GM18511 (cell line): ENCODE data around the gene C19orf81.

Experiments used
- ATAC-seq: cut with Tn5 transposase; IDR thresholded peaks from one replicate; pipeline ENCODE4 v1.9.1; 2021; ENCODE audit warnings: mild to moderate bottlenecking, moderate library complexity; ENCODE audit not compliant: unreplicated experiment

Gene C19orf81

DNA sequence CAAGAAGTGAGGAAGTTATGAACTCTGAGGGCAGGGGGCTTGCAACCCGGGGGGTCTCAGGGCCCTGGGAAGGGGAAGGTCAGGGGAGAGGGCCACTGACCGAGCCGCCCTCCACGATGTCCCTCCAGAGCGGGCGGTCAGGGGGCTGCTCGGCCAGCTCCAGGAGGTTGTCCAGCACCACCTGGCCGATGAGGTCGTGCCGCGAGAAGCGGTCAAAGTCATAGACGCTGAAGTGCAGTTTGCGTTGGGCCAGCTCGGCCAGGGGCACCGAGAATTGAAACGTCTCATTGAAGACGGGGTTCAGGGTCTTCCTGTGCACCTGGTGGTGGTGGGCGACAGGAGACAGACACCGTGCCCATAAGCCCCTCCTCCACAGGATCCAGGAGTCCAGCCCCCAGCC, 20.1 kb upstream of the C19orf81 start:
- ATAC-seq, result no peak

DNA sequence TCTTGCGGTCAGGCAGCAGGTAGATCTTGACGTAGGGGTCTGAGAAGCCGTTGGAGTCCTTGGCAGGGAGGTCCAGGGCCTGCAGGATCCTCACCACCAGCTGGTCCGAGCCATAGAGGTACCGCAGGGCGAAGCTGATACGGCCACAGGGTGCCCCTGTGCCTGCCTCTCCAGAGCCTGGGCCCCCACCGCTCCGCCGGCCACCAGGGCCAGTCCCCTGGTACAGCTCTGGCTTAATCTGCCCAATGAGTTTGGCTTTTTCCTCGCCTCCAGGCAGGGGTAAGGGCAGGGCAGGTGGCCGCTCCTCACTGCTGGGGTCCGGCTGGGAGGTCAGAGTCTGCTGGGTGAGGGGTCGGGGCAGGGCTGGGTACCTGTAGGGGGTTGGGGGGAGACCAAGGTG, 19.4 kb upstream of the C19orf81 start:
- no peak for ATAC-seq

DNA sequence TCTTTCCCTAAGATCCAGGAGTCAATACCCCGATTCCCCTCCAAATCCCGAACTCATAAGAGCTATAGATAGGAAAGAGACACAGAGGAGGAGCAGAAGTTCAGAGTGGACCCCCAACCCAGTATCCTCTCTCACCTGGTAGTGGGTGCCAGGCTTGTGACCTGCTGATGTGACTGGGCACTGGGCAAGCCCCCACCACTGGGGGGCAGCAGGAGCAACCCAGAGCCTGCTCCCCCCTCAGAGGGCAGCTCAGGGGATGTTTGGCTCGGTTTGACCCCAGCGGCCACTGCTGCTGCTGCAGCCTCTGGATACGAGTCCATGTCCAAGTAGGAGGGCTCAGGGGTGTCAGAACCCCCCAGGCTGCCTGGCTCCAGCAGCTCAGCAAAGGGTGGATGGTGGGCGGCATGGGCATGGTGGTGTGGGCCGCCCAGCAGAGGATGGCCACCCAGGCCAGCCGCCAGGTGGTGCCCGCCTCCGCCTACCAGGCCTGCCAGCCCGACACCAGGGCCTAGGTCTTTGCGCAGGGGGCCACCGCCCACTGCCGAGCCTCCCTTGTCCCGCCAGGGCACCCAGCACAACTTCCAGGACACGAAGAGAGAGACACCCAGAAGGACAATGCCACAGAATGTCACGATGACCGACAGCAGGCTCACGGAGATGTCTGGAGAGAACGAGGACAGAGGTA, 17.0 kb upstream of the C19orf81 start:
- ATAC-seq, result no peak

DNA sequence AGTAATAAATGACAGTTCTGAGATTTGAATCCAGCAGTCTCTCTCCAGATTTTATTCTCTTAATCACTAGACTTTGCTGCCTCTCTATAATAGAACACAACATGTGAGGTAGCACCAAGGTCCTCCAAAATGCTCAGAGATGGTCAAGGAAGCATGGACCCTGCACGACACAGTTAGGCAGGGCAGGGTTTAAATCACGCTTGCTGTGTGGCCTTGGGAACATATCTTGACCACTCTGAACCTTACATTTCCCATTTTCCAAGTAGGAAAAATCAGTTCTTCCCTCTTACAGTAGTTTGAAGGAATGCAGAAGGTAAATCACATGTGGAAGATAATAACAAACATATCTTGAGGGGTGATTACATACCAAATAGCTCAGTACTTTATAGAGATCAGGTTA, 15.9 kb upstream of the C19orf81 start:
- no peak for ATAC-seq

DNA sequence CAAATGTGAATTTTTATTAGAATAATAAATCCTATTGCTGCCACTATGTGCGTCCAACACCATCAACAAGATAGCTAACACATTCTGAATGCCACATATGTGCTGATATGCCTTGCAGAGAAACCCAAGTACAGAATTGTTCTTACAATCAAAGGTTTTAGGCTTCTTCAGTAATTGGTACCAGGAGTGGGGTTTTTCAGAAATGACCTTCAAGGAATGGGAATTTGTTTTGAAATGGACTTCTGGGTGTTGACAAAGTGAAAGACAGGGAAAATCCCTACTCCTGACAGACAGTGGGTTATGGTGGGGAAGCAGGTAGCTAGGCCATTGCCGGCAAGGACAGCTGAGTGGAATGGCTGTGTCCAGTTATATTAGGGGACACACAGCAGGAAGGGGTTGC, 15.3 kb upstream of the C19orf81 start:
- ATAC-seq, result no peak

DNA sequence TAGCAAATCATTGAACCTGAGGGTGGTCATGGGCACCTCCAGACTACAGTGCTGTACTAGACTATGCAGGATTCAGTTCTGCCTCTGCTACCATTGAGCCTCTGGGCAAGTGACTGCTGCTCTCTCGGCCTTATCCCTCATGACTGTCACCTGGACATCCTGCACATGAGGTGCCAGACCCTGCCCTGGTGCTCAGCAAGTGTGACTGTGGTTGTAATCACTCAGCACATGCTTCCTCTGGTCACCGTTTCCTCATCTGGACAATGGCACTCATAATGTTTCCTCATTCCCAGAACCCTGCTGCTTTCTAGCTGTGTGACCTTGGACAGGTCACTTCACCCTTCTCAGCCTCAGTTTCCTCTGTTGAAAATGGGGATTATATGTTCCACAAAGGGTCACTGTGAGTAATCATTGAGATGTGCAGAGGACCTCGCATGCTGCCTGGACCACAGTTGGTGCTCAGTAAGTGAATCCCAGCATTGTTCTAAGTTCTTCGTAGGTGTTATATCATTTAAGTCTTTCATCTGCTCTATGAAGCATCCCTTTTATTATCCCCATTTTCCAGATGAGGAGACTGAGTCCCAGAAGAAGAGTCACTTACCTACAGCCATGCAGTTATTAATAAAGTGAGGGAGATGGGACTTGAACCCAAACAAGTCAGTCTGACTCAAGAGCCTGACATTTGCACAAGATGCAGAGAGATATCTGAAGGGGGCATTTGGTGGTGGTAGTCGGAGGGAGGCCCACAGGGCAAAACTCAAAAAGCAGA, 12.7 kb upstream of the C19orf81 start:
- ATAC-seq, result no peak

DNA sequence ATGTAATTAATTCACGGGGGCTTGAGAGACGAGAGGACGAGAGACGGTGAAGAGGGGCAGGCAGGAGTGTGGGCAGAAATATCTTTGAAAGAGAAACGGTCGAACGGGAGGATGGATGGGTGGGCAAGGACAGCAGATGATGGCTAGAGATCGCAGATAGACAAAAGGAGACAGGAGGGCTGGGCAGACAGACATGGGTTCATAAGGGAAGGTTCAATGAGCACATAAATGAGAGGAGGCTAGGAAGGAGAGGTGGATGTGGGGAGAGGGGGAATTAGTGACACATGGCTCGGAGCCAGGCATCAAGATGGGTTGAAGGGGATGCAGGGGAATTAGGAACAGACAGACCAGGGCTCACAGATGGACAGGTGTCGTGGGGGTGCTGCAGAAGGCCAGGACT, 10.6 kb upstream of the C19orf81 start:
- ATAC-seq, result no peak

DNA sequence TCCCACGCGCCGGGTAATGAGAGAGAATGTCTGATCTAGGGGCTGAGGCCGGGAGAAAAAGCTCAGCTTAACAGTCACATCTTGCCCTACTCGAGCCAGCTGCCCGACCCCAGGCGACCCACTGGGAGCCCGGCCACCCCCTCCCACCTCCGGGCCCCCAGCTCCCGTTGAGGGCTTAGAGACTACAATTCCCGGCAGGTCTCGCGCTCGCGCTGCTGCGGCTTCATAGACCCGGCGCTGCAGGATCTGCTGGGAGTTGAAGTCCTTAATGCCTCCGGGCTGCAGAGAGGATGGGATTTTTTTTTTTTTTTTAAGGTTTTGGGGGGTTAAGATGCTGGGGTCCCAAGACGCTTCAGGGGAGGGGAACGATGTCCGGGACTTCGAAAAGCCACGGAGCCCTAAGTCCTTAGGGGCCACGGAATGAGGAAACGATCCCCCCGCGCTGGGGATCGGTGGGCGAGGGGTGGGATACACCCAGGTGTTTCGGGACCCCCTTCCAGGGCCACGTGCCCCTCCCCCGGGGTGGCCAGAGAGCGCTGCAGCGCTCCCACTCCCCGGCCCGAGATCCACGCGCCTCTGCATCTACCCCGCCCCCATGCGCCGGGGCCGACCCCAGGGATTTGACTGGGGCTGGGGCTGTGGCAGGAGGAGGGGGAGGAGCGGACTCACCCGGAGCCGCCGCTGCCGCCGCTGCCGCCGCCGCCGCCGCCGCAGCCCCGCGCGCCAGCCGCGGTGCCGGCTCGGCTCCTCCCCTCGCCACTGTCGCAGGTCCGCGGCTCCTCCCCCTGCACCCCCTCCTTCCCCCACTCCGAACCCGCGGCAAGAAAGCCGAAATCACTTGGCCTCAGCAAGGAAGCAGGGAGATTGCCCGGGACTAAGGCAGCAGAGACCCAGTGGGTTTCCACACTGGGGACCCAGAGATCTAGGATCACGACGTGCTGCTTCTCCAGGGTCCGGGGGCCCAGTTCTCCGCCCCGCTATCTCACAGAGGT, 9.8 kb upstream of the C19orf81 start, which contains the start of gene SYT3:
TSS of gene SYT3 (minus strand) at position 761 of the 992 bp plus-strand sequence. CDS start 2,470 bp downstream, outside the sequence.
- no peak for ATAC-seq

DNA sequence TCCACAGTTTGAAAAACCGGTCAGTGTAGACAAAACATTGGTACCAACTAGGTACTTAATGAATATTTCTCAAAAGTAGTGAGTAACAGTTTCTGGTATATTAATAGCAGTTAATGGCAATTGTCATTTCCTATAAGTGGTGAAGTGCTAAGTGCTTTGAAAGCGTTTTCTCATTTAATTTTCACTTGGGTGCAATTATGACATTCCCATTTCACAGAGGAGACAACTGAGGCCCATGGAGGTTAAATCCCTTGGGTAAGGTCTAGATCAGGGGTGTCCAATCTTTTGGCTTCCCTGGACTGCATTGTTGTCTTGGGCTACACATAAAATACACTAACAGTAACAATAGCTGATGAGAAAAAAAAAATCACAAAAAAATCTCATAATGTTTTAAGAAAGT, 8.9 kb upstream of the C19orf81 start:
- ATAC-seq, result no peak

DNA sequence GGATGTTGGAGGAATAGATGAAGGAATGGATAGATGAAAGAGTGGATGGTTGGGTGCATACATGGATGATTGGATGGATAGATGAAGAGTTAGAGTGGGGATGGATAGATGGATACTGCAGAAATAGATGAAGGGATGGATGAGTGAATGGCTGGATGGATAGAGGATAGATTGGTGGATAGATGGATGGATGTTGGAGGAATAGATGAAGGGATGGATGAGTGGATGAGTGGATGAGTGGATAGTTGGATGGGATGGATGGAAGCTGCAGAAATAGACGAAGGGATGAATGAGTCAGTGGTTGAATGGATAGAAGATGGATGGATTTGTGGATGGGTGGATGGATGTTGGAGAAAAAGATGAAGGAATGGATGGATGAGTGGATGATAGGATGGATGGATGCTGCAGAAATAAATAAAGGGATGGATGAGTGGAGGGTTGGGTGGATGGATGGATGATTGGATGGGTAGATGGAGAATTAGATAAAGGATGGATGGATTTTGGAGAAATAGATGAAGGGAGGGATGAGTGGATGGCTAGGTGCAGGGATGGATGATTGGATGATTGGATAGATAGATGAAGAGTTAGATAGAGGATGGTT, 4.8 kb upstream of the C19orf81 start:
- no peak for ATAC-seq

DNA sequence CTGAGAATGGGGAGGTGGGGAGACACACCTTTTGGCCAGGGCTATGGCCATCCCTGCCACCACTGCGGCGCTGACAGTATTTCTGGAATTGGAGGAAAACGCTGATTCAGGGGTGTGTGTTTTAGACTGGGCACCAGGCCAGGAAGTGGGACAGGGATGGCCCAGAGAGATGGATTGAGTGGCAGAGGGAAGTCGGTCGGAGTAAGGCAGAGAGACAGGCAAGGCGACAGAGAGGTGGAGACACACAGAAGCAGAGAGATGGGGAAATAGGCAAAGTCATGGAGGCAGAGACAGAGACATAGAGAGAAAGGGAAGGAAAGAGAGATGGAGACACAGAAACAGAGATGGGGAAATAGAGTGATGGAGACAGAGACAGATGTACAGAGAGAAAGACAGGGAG, 4.1 kb upstream of the C19orf81 start:
- no peak for ATAC-seq

DNA sequence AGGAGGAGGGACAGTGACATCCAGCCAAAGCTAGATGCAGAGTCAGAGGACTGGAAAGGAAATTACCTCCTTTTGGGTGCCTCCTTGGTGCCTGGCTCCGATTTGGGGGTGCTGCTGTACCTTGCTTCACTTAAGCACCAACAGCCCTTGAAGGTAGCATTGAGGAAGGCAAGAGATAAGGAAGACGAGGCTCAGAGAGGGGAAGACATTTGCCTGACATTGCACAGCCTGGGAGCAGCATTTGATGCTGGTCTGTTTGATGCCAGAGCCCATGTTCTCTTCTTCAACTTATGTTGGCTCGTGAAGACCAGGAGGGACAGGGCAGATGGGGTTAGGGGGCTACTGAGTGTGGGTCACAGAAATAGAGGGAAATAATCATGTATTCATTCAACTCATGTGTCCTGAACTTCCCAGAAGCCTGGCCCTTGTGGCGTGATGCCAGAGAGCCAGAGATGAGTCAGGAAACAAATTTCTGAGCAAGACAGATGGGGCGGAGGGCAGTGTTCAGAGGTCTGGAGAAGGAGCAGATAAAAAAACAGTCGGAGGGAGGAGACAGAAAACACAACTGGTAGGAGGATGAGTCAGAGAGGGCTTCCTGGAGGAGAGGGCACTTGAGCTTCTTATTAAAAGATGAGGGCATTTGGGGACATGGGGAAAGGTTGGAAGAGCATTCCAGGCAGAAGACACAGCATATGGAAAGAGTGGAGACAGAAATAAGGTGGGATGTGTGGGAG, 3.0 kb upstream of the C19orf81 start:
- no peak for ATAC-seq

DNA sequence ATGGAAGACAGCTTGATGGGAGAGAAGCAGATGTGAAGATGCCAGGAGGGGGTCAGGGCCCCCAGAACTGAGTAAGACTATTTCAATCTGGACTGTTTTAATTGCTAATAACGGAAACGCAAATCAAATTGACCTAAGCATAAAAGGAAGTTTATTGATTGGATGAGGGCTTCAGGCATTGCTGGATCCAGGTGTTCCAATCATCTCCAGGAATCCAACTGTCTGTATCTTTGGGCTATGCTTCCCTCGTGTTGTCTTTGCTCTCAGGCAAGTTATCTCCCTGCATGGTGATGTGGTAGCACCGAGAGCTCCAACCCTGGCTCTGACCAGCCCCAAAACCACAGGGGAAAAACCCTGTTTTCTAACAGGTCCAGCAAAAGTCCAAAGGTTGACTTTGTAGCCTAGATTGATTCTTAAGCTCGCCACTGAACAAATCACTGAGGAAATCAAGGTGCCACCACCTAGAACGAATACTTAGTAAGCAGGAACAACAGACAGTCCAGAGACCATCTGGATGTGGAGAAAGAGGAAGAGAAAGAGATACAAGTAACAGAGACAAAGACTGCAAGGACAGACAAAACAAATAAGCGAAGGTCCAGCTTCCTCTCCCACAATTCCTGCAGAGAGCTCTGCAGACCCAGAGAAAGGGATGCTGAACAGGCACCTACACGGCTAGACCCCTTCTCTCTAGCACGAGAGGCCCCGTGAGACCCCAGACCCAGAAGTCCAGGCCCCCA, 1.2 kb upstream of the C19orf81 start:
- ATAC-seq, result no peak

DNA sequence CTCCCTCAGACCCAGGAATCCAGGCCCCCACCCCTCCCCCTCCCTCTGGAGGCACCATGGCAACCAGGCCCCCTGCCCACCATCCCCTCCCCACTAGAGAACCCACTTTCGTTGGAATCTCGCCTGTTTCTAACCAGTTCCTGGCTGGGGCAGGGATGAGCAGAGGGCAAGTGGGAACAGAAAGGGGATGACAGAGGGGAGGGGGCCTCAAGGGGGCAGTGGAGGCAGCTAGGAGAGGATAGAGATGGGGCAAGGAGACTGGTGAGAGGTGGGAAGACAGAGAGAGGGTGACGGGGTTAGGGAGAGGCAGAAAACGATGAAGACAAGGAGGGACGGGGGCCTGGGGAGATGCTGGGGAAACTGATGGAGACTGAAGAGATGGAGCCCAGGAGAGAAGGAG, 586 bp upstream of the C19orf81 start:
- no peak for ATAC-seq

DNA sequence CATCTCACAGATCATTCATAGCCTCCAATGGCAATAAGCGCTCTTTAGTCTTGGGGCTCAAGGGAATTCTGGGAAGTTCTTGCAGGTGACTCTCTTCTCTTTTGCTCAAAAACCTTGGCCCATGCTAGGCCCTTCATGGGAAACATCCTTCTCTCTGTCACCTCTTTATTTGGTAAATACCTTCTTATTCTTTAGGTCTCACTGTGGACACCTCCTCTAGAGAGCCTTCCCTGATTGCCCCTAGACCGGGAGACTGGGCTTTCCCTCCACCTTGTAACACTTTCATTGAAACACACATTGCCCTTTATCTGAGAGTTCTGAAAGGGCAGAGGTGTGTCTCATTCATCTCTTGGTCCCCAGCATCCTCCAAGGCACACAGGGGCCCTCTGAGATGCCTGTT, 1.9 kb downstream of the C19orf81 start:
- ATAC-seq, result no peak

DNA sequence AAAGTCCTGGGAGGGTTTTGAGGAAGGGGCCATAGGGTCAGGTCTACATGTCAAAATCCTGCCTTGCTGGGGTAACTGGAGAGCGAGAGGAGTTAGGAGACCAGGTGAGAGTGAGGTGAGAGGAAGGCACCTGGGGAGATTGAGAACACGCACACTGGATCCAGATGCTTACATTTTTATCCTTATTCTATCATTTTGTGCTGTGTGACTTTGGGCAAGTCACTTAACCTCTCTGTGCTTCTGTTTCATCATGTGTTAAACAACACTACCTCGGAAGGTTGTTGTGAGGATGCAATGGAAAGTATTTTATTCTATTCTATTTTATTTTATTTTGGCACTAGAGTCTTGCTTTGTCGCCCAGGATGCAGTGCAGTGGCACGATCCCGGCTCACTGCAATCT, 3.5 kb downstream of the C19orf81 start:
- ATAC-seq, result no peak

DNA sequence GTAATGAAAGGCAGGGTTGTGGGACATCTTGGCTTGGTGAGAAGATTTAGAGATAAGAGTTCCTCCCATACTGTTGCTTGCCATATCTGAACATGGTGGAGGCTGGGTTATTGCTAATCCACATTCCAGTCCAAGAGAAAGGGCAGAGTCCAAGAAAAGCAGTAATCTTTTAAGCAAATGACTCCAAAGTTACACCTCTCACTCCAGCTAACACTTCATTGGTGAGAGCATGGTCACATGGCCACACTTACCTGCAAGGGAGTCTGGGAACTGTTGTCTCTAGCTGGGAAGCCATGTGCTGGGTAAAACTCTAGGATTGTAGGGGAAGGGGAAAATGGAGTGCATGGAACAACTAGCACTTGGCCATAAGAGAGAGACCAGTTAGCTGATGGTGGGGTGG, 5.6 kb downstream of the C19orf81 start:
- no peak for ATAC-seq

DNA sequence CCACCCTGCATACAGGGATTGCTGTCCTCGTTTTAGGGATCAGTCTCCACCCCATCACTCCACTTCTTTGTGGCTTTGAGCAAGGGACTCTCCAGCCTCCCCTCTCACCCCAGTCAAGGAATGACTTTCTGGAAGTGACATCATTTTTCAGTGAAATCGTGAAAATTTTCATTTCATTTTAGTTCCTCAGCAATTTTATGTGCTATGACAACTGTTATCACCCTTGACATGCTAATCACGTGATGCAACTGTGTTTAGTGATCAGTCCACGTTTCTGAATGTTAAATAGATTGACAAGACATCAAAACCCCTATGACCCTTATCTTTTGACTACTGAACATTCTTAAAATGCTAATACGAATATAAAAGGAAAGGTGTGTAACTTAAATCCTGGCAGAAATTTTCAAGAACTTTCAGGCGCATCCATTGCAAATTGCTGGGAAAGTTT, 8.0 kb downstream of the C19orf81 start:
- ATAC-seq, result no peak

DNA sequence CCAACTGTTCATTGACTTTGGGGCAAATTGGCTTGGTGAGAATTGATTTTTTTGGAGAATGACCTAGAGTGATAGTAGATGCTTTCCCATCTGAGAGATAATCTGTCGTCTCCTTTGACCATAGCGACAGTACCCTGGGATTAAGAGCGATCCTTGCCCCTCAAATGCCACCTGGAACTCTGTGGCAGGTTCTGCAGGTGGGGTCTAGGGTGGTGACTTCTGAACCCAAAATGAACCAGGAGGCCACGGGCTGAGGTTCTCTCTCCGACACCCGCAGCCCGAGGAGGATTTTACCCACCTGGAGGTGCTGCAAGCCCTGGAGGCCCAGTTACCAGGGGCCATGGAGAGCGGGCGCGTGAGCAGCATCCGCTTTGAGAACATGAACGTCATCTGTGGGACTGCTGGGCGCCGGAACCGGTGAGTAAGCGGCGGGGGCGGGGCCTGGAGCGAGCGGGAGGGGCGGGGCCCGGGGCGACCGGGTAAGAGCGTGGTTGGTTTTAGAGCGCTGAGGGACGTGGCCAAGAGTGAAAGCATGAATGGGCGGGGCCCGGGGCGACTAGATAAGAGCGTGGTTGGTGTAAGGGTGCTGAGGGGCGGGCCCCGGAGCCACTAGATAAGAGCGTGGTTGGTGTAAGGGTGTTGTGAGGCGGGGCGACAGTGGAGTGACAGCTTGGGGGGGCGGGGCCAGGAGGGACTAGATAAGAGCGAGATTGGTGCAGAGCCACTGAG, 8.6 kb downstream of the C19orf81 start:
- no peak for ATAC-seq
